ENCODE data around the gene ASPRV1.

Gene ASPRV1

GRCh38 chr2:69939722-69940121 is 21.7 kb downstream of the ASPRV1 start:
- DNase-seq (ENCODE audit: low read depth), result no peak

- DNase-seq (ENCODE audit: low read depth), result no peak
Measured at GRCh38 chr2:69937968-69938367, 23.5 kb downstream of the ASPRV1 start.

DNA sequence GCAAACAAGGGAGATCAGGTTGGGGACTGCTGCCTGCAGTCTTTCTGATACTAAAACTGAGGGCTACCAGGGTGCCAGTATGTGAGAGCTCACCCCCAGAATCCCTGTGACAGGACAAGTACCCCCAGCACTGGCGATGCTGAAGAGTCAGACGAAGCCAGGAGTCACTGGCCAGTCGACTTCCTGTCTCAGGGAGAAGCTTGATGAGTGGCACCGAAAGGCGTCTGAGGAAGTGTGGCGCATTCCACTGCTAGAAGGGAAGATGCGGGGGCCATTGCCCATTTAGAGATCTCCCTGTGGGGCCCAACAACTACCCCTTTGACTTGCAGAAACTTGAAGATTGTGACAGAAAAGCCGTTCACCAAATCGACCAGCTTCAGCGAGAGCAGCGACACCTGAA is 24.5 kb downstream of the ASPRV1 start:
- no peak for DNase-seq (ENCODE audit: low read depth)

DNA sequence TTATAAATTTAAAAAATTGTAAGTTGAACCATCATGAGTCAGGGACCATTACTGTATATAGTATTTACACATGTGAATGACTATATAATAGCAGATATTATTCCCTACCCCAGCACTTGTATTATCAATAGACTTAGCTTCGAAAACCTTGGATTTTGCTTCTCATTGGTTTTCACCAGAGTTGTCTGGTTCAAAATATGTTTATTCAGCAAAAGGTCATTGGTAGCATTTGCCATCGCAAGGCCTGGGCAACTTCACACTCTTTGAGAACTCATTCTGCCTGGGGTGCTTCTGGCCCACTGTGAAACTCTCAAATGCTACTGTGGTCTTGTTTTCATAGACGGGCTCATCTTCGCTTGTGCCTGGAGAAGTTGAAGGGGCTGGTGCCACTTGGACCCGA is 26.4 kb downstream of the ASPRV1 start:
- DNase-seq (ENCODE audit: low read depth), result no peak

DNA sequence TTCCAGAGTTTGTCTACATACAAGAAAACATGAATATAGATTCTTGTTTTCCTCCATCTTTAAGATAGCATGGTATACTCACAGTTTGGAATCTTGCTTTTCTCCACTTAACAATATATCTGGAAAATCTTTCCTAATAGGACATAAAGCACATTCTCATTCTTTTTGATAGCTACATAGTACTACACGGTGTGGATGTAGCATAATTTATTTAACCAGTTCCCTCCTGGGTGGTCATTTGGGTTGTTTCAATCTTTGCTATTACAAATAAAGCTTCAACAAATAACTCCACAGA is 26.9 kb downstream of the ASPRV1 start:
- DNase-seq (ENCODE audit: low read depth), result no peak

- no peak for DNase-seq (ENCODE audit: low read depth)
Measured at GRCh38 chr2:69933839-69934613, 27.4 kb downstream of the ASPRV1 start.

DNA sequence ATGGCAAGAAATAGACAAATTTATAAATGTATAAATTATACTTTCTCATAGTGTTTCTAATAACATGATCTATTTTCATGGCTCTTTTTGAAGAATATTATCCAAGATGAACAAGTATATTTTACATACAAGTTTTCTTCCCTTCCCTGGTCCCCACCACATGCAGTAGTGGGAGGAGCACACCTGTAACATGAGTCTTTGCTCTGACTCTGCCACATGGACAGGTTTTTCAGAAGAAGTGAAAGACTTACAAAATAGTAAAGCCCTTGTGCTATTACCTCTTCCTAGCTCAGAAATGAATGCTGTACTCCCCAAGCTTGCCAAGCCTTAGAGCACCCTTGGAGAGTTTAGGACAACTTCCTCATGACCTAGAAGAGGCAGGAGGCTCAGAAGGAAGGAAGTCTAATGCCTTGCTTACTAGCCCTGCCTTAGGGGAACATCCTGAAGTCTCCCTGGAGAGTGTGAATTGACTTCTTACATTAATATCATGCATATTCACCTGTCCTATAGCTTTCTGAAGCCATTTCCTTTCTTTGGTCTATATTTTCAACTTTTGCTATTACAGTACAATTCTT is 28.1 kb downstream of the ASPRV1 start:
- DNase-seq (ENCODE audit: low read depth), result no peak

DNA sequence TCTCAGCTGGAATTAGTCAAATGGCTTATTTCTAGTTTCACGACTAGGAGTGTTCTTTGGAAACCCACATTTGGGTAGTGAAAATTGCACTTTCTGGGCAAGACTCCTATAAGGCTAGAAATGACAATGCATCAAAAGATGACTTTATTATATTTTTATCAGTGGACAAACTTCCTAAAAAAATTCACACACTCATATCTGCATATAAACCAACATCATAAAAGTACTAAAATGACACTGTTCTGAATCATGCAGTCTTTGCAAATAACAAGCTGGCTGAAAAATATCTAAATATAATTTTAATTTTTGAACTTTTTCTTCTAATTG is 28.9 kb downstream of the ASPRV1 start:
- no peak for DNase-seq (ENCODE audit: low read depth)

GRCh38 chr2:69931832-69932595 is 29.4 kb downstream of the ASPRV1 start:
- no peak for DNase-seq (ENCODE audit: low read depth)

DNA sequence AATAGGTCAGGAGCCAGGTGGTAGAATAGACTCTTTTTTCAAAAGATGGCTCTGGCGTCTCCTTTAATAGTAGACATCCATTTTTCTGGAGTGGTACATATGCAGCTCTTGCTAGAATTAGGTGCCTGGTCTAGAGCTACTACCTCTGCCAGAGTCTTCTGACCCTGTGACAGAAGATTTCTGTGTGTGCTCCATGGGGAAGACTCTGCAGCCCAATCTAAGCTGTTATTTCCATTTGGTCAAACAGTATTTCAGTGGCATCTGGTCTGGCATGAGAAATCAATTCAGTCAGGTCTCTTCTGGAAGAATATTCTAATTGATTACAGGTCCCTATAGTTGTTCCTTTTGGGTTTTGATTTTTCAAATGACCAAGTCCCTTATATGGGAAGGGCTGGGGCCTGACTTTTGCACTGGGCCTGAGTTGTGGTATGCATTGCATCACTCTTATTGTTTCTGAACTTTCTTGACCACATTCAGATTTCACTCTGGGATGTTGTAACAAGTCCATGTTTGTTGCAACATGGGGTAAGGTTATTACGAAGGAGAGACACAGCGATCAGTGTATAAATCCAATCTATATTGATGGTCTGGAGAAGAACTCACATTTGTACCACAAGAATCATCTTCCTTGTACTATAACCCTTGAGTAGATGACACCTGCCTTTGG is 34.4 kb downstream of the ASPRV1 start:
- DNase-seq (ENCODE audit: low read depth), result no peak

DNA sequence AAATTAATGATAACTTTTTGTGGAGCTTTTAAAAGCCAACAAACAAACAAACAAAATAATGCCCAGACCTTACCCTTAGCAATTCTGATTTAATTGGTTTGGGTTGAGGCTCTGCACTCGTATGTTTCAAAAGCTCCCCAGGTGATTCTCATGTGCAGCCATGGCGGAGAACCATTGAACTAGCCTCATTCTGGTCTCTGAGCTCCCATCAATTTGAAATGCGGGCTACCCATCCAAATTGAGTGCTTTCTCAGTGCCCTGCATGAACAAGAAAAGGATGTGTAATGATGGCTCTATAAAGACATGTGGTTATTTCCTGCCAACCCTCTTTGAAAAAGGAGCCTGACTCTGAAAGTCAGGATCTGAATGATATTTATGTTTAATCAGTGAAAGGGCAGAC is 38.3 kb downstream of the ASPRV1 start:
- DNase-seq (ENCODE audit: low read depth), result no peak

GRCh38 chr2:69918401-69918800 is 43.0 kb downstream of the ASPRV1 start:
- DNase-seq (ENCODE audit: low read depth), result no peak

- peak; percentile 66 for DNase-seq (ENCODE audit: low read depth)
Measured at GRCh38 chr2:69917852-69918251, 43.6 kb downstream of the ASPRV1 start.

- no peak for DNase-seq (ENCODE audit: low read depth)
Measured at GRCh38 chr2:69916106-69916505, 45.3 kb downstream of the ASPRV1 start.

DNA sequence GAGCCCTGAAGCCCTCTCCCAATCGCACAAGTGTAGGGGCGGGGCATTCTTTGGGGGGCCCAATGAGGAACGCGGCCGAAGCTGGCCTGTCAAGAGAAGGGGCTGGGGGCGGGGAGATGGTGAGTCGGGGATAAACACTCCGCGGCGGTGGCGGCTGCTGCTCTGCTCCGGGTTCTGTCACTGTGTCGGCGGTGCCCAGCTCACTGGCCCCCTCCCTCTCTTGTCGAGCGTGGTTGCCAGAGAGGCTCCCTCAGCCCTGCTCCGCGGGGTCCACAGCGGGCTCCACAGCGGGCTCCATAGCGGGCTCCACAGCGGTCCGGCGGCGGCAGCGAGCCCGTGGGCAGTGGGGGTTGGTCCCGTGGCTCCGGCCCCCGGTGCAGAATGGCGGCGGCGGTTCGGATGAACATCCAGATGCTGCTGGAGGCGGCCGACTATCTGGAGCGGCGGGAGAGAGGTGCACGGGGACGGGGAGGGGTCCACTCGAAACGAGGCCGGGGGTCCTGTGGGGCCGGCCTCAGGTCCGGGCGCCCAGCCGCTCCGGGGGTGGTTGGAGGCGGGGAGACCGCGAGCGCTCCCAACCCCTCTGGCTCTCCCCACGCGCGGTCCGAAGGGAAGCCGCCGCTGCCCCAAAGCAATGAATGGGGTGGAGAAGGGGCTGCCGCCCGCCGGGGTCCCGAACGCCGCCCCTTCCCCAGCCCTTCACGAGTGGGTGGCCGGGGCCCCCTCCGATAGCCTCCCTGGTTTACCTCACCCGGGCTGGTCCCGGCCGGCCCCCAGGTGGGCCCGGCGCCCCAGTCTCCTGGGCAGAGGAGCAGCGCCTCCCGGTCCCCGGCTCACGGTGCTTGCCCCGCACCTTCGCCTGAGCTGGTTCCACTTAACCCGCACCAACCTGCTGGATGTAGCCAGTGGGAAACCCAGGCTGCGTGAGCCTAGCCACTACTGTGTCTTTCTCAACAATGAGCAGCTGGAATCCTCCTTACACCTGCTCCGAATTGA is 46.2 kb downstream of the ASPRV1 start, which contains the start of gene MXD1:
Gene MXD1, plus strand, starts transcription at position 160 of the 996 bp plus-strand sequence. Its CDS starts 222 bp downstream, at position 382.
- DNase-seq (ENCODE audit: low read depth), result no peak

DNA sequence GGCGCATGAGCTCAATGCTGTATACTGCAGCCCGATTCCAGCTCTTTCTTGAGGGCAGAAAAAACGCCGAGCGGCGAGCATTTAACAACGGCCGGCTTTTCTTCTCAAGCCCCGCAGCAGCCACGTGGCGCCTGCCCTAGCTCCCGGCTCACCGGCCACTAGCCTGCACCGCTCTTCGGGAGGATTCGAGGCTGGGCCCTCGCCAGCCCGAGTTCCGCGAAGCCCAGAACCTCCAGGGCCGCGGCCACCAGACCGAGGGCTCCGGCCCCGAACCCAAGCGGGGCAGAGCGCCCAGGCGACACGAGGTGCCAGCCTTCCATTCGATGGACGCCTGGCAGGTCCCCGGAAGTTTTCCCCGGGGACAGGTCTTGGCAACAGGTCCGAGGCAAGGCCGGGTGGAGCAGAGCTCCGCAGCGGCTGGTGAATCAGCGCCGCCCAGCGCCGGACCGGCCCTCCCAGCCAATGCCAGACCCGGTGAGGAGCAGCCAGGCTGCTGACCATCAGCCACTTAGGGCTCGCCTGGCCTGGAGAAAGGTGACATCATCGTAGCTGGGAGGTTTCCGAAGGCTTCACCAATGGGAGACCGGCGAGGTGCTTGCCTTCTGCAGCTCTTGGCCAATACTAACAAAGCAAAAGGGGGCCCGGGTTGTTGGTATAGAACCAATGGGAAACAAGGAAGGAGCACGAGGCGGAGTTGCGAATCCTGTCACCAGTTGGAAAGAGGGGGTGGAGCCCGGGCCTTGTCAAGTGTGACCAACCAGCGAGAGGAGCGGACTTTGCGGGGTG is 47.1 kb downstream of the ASPRV1 start:
- peak; percentile 100 for DNase-seq (ENCODE audit: low read depth)

DNA sequence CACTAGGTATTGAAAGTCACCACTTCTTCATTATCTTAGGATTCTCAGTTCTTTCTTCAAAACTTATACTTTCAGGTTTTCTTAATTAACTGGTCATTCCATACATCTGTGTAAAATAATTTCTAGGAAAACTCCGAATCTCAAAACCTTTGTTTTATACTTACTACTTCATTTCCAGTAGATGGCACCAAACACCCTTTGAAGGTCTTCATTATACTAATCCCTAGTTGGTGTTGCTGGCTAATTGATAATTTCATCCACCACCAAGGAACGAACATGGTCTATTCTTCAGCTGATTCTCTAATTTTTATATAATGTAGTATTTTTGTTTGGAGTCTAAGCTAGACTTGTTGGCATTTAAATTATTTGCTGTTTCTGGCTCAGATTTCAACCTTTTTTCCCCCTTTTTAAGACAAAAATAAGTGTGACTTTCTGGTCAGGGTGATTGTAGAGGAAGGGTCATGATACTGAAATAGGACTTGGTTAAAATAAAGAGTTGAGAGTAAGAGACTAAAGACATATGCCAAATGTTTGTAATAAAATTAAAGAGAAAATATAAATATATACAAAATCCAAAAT is 49.4 kb downstream of the ASPRV1 start:
- no peak for DNase-seq (ENCODE audit: low read depth)
